GM19099 (cell line): ENCODE data around the gene TRIM34.

Experiments
- POLR2A ChIP-seq: IDR thresholded peaks from 3 replicates; pipeline ENCODE4 v1.6.1; 2011; ENCODE audit warnings: low read depth; ENCODE audit not compliant: insufficient read length; ENCODE audit errors: extremely low read depth

The TRIM34 gene

GRCh38 chr11:5611627-5612026 lies 13.2 kb upstream of the TRIM34 start:
- TF ChIP-seq POLR2A, result no peak

- TF ChIP-seq POLR2A, result no peak
Observed at GRCh38 chr11:5618807-5619206, 6.0 kb upstream of the TRIM34 start.

- TF ChIP-seq POLR2A, result no peak
Observed at GRCh38 chr11:5620651-5621521, 3.9 kb upstream of the TRIM34 start.

- TF ChIP-seq POLR2A, result no peak
Observed at GRCh38 chr11:5621580-5621979, 3.2 kb upstream of the TRIM34 start.

DNA sequence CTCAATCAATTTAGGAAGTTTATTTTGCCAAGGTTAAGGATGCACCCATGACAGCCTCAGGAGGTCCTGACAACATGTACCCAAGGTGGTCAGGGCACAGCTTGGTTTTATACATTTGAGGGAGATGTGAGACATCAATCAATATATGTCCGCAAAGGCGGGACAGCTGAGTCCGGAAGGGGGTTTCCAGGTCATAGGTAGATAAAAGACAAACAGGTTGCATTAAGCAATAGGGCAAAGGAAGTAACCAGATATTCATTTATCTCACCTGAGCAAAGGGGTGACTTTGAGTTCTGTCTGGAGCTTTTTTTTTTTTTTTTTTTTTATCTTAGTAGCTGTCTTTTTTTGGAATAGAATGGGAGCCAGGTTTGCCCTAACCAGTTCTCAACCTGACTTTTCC lies 2.0 kb upstream of the TRIM34 start:
- TF ChIP-seq POLR2A, result no peak

DNA sequence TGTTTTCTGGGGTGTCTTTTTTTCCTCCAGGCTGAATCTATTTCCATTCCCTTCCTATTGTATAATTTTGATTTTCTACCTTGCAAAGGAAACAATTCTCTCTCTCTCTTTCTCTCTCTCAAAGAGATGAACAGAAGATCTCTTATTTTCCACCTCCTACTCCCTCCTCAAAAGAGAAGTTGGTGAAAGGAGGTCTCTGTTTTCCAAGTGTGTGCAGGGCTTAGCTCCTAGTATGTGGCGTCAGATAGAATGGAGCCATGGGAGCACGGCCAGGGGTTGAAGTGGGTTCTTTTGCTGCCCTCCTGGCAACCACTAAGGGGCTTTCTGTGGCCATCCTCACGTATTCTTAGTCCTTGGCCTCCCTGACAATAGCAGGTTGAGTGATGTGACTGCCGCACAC lies 480 bp downstream of the TRIM34 start:
- TF ChIP-seq POLR2A, result no peak

- no peak for TF ChIP-seq POLR2A
Observed at GRCh38 chr11:5626196-5626595, 1.4 kb downstream of the TRIM34 start.

DNA sequence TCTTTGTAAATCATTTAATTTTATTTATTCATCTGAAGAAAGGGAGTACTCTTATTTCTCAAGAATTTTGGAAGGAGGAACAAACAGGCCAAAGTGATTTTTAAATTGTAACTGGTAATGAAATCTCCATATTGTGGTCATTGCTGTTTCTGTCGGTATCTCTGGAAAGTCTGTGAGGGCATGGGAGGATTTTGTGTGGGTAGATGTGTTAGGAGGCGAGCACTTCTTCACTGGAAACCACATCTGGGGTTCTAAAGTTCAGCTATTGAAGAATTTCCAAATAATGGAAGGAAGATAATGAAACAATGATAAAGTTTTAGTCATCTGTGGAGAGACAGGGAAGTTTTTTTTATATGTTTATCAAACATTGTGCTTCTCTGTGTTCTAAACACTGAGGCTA lies 6.6 kb downstream of the TRIM34 start:
- no peak for TF ChIP-seq POLR2A

DNA sequence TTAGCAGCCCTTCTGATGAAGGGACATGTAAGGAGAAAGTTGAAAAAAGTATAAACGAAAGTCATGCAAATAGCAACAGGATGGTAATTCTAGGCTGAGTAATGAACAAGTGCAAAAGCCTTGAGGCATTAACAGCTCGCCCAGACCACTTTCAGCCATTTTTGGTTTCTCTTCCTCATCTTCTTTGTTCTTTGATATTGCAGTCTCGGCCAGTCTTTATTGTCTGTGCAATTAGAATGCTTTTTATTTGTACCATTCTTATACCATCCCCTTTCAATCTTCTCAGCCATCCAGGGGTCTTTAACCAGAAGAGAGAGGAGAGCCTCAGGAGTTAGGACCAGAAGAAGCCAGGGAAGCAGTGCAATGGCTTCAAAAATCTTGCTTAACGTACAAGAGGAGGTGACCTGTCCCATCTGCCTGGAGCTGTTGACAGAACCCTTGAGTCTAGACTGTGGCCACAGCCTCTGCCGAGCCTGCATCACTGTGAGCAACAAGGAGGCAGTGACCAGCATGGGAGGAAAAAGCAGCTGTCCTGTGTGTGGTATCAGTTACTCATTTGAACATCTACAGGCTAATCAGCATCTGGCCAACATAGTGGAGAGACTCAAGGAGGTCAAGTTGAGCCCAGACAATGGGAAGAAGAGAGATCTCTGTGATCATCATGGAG lies 7.3 kb downstream of the TRIM34 start:
- TF ChIP-seq POLR2A, result no peak

DNA sequence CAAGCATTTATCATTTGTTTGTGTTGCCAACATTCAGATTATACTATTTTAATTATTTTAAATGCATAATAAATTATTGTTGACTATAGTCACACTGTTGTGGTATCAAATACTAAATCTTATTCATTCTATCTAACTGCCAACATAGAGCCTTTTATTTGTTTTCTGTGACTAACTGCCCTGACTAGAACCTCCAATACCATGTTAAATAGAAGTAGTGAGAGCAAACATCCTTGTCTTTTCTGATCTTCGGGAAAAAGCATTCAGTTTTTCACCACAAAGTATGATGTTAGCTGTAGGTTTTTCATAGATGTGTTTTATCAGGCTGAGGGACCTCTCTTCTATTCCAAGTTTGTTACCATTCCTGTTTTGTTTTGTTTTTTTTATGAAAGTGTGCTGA lies 15.2 kb downstream of the TRIM34 start:
- TF ChIP-seq POLR2A, result no peak

DNA sequence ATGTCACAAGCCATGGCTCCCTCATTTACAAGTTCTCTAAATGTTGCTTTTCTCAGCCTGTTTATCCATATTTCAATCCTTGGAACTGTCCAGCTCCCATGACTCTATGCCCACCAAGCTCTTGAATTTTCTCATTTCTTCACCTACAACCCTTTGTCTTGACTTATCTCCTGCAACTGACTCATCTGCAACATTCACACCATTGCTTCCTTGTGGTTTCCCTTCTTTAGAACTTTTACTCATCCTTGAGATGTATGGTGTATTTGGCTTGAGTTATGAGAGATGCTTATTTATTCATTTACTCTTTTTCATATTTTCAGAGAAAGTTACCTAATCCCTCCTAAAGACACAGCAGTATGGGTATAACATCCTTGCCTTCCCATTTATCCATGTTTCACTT lies 18.8 kb downstream of the TRIM34 start:
- TF ChIP-seq POLR2A, result no peak

GRCh38 chr11:5646139-5646538 lies 21.3 kb downstream of the TRIM34 start:
- no peak for TF ChIP-seq POLR2A

DNA sequence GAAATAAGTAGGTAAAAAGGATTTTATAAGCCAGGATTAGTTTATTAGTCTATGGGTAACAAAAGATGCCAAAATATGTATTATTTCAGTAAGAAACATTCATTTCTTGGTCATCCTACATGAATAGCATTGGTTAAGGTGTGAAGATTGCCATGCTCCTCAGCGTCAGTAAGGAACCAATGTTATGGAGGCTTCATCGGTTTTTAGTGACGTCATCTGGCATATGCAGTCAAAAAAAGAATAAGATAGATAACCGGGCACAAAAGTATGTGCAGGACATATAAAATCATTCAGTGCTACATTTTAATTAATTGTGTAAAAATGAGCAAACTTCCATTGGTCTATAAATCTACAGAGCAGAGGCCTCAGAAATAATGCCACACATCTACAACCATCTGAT lies 30.7 kb downstream of the TRIM34 start:
- TF ChIP-seq POLR2A, result no peak

GRCh38 chr11:5658318-5658717 lies 33.5 kb downstream of the TRIM34 start:
- no peak for TF ChIP-seq POLR2A

DNA sequence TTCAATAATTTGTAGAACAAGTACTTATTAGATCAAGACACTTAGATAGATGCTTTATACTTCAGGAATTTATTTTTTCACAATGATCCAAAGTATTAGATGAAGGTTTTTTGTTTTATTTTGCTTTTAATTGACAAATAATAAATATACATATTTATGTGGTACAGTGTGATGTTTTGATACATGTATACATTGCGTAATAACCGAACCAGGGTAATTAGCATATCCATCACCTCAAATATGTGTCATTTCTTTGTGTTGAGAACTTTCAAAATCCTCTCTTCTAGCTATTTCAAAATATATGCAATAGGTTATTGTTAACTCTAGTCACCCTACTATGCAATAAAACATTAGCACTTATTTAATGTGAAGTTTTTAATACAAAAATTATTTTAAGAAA lies 38.7 kb downstream of the TRIM34 start:
- no peak for TF ChIP-seq POLR2A

- no peak for TF ChIP-seq POLR2A
Observed at GRCh38 chr11:5665051-5665570, 40.3 kb downstream of the TRIM34 start.
